NCI-H774 (cell line): ENCODE data around the gene TNFRSF11A.

Experiments
- DNase-seq: peaks from one replicate; lab custom pipeline; 2025; lab: John Stamatoyannopoulos, UW

Gene TNFRSF11A

GRCh38 chr18:62384068-62384467, 59.0 kb downstream of the TNFRSF11A start:
- no peak for DNase-seq

GRCh38 chr18:62384610-62385097, 59.5 kb downstream of the TNFRSF11A start:
- DNase-seq = no peak

- DNase-seq = no peak
Observed at GRCh38 chr18:62386091-62386490, 61.0 kb downstream of the TNFRSF11A start.

- DNase-seq = no peak
Observed at GRCh38 chr18:62386601-62387000, 61.5 kb downstream of the TNFRSF11A start.

- no peak for DNase-seq
Observed at GRCh38 chr18:62387257-62387656, 62.1 kb downstream of the TNFRSF11A start.

GRCh38 chr18:62388855-62389760, 64.0 kb downstream of the TNFRSF11A start:
- no peak for DNase-seq

- DNase-seq = no peak
Observed at GRCh38 chr18:62389761-62390481, 64.8 kb downstream of the TNFRSF11A start.

GRCh38 chr18:62394006-62394763, 69.1 kb downstream of the TNFRSF11A start:
- no peak for DNase-seq

GRCh38 chr18:62396381-62396780, 71.3 kb downstream of the TNFRSF11A start:
- no peak for DNase-seq

- DNase-seq = no peak
Observed at GRCh38 chr18:62396967-62397366, 71.9 kb downstream of the TNFRSF11A start.

GRCh38 chr18:62398291-62398690, 73.2 kb downstream of the TNFRSF11A start:
- no peak for DNase-seq

GRCh38 chr18:62399276-62399675, 74.2 kb downstream of the TNFRSF11A start:
- no peak for DNase-seq

GRCh38 chr18:62399781-62400308, 74.7 kb downstream of the TNFRSF11A start:
- DNase-seq = peak; percentile 77

- no peak for DNase-seq
Observed at GRCh38 chr18:62400916-62401315, 75.8 kb downstream of the TNFRSF11A start.

- DNase-seq = no peak
Observed at GRCh38 chr18:62402342-62402948, 77.3 kb downstream of the TNFRSF11A start.

- DNase-seq = no peak
Observed at GRCh38 chr18:62403120-62403519, 78.0 kb downstream of the TNFRSF11A start.

- no peak for DNase-seq
Observed at GRCh38 chr18:62404881-62405280, 79.8 kb downstream of the TNFRSF11A start.

- no peak for DNase-seq
Observed at GRCh38 chr18:62407660-62408059, 82.5 kb downstream of the TNFRSF11A start.

GRCh38 chr18:62409821-62410220, 84.7 kb downstream of the TNFRSF11A start:
- no peak for DNase-seq

GRCh38 chr18:62412231-62412979, 87.3 kb downstream of the TNFRSF11A start:
- no peak for DNase-seq

- DNase-seq = no peak
Observed at GRCh38 chr18:62413206-62413605, 88.1 kb downstream of the TNFRSF11A start.
